ENCODE data around the gene CSTF1.

DNA sequence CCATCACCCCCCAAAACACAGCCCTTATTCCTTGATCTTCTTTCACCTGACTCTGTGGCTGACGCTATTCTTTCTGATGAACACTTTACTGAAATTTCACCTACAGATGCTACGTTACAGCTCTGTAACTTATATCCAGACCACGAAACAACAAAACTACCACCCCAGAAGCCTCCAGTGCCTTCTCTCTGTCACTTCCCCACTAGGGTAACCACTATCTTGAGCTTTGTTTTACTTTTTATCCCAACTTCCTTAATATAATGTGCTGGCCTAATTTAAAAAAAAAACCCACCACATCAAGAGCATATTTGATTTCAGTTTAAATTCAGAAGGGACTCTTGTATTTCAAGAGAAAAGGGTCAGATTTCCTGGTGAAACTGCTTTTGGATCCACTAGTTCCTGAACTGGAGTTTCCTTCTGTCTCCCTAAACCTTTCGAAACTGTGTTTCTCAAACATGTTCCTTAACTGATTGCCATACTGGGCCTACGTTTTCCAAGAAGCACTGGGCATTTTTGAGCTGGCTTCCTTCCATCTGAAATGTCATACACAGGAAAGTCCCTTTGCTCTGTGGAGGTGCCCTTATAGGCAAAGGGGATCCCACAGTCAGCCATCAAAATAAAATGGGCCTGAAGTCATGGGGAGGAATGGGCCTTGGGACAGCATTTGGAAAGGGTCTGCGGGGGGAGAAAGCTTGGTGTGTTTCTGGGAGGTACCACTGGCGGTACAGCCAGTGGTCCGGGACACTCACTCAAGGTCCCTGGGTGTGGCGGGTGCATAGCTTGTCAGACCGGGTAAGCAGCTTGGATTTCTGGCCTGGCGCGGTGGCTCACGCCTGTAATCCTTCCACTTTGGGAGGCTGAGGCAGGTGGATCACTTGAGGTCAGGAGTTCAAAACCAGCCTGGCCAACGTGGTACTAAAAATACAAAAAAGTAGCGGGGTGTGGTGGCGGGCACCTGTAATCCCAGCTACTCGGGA lies 50.2 kb downstream of the CSTF1 start:
- TF ChIP-seq, protein P1, sequence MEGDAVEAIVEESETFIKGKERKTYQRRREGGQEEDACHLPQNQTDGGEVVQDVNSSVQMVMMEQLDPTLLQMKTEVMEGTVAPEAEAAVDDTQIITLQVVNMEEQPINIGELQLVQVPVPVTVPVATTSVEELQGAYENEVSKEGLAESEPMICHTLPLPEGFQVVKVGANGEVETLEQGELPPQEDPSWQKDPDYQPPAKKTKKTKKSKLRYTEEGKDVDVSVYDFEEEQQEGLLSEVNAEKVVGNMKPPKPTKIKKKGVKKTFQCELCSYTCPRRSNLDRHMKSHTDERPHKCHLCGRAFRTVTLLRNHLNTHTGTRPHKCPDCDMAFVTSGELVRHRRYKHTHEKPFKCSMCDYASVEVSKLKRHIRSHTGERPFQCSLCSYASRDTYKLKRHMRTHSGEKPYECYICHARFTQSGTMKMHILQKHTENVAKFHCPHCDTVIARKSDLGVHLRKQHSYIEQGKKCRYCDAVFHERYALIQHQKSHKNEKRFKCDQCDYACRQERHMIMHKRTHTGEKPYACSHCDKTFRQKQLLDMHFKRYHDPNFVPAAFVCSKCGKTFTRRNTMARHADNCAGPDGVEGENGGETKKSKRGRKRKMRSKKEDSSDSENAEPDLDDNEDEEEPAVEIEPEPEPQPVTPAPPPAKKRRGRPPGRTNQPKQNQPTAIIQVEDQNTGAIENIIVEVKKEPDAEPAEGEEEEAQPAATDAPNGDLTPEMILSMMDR (IDR thresholded peaks at IDR 0.05) = no peak
- TF ChIP-seq POLR2A (IDR thresholded peaks at IDR 0.05) = no peak

Measured in Peyer's patch (tissue), 4 donors.